GM18508 (cell line): ENCODE results near the gene TMEM213.
"Not testable (repeated sequence)": the region's sequence is repeated elsewhere in the genome, so short reads cannot be mapped to it uniquely, and the experiment has no call there.

ENCODE experiments used
- ATAC-seq: cut with Tn5 transposase; IDR thresholded peaks from one replicate; pipeline ENCODE4 v1.9.1; 2021; ENCODE audit warnings: moderate number of reproducible peaks; ENCODE audit not compliant: insufficient read depth, unreplicated experiment

TMEM213 gene

GRCh38 chr7:138796038-138796615, 1.7 kb upstream of the TMEM213 start:
- ATAC-seq, result no peak

- not testable (repeated sequence) for ATAC-seq
Measured at GRCh38 chr7:138797046-138797445, 748 bp upstream of the TMEM213 start.

DNA sequence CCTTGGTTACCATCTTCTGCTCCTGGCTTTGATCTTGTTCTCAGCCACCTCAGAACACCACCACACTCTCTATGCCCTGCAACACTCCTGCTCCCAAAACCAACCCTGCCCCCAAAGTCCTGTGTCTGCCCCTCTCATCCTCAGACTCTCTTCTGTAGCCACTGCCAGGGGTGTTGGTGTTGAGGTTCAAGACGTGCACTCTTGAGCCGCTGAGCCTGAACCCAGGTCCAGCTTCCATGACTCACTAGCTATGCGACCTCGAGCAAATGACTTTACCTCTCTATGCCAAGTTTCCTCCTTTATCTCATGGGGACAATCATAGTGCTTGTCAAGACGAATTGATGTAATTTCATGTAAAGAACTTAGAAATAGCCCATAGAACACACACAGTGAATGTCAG, 1.0 kb downstream of the TMEM213 start:
- ATAC-seq, result no peak

DNA sequence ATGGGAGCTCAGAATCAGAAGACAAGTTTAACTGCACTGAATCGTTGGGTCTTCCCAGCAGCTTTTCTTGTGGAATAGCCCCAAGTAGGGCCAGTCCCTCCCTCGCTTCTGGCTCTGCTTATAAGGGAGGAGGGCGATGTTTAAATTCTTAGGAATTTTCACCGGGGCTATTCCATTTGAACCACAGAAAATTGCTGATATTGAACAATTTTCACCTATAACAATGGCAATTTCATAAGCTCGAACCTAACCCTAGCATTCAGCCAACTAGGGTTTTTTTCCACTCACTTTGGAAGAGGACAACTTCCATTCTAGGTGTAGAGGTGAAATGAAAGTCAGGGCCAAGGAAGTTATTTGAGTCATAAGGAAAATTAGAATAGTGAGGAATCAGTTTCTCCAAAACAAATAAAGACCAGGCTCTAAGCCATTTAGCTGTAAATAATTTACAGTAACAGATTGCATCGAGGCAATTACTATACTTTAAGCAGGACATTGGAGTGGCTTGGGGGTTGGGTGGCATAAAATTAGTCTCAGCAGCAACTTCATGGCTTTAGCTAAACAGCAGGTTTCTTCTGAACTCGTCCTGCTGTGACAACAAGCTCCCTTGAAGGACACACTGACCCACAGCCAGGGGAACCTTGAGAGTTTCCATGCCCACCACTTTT, 1.7 kb downstream of the TMEM213 start:
- ATAC-seq, result no peak

DNA sequence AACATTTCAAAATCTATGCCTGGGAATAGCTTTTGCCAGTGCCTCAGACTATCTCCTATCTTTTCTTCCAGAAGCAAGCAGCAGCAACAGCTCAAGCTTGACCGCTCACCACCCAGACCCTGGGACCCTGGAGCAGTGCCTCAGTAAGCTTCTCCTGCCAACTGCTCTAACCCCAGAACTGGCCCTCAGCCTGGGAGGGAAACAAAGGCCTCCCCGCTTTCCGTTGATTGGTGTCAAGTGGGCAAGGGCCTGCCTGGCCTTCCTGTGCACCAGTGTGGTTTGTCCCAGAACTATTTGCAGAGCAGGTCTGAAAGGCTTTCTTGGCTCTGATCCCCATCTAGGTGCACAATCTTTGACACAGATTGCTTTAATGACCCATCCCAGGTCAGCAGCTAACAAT, 3.5 kb downstream of the TMEM213 start:
- ATAC-seq, result no peak

DNA sequence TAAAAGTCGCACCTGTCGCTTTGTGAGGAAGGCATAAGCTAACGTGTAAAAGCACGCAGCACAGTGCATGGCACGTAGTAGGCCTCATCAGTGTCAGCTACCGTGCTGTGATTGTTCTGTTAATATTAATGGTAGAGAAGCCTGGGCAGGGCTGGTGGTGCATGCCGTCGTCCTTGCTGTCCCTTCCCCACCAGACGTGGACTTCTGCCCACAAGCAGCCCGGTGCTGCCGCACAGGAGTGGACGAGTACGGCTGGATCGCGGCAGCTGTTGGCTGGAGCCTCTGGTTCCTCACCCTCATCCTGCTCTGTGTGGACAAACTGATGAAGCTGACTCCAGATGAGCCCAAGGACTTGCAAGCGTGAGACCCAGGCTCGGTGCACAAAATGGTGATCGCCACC, 4.9 kb downstream of the TMEM213 start:
- no peak for ATAC-seq

GRCh38 chr7:138804618-138805017, 6.8 kb downstream of the TMEM213 start:
- ATAC-seq, result no peak

GRCh38 chr7:138809346-138809745, 11.6 kb downstream of the TMEM213 start:
- no peak for ATAC-seq

GRCh38 chr7:138811327-138811726, 13.5 kb downstream of the TMEM213 start:
- not testable (repeated sequence) for ATAC-seq

DNA sequence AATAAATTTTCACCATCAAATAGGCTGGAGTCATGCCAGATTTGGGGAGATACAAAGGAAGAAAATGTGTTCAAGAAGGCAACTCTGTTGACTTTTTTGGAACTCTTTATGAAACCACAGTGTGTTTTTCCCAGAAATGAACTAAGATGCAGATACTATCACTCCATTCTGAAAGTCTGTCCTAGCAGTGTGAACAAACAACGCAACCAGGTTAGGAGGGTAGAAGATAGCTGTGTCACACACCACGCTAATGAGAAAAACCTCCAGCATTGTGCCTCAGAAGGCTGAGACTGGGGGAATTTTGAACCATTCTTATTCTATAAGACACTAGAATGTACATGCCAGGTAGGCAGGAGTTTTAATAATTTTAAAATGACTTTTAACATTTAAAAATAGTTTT, 16.2 kb downstream of the TMEM213 start:
- ATAC-seq, result no peak

GRCh38 chr7:138814816-138815332, 17.1 kb downstream of the TMEM213 start:
- ATAC-seq, result no peak

- no peak for ATAC-seq
Measured at GRCh38 chr7:138816650-138817049, 18.9 kb downstream of the TMEM213 start.

DNA sequence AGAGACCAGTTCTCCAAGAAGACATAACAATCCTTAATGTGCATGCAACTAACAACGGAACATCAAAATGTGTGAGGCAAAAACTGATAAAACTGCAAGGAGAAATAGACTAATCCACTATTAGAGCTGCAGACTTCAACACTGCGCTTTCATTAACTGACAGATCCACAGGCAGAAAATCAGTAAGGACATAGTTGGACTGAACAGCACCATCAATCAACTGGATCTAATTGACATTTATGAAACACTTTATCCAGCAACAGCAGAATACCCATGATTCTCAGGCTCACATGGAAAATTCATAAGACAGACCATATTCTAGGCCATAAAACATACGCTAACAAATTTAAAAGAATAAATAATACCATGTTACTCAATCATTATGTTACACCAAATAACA, 21.8 kb downstream of the TMEM213 start:
- no peak for ATAC-seq

- no peak for ATAC-seq
Measured at GRCh38 chr7:138821912-138822311, 24.1 kb downstream of the TMEM213 start.

- no peak for ATAC-seq
Measured at GRCh38 chr7:138822867-138823535, 25.2 kb downstream of the TMEM213 start.

DNA sequence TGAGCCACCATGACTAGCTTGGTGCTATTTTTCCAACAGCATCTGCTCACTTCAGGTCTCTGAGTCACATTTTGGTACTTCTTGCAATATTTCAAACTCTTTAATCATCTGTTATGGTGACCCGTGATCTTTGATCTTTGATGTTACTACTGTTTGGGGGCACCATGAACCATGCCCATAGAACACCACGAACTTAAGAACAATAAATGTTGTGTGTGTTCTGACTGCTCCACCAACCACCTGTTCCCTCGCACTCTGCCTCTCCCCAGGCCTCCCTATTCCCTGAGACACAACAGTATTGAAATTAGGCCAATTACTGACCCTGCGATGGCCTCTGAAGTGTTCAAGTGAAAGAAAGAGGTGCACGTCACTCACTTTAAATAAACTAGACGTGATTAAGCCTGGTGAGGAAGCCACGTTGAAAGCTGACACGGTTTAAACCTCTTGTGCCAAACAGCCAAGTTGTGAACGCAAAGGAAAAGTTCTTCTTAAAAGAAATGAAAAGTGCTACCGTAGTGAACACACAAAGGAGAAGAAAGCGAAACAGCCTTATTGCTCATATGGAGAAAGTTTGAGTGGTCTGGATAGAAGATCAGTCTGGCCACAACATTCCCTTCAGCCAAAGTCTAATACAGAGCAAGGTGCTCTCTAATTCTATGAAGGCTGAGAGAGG, 27.4 kb downstream of the TMEM213 start:
- no peak for ATAC-seq

GRCh38 chr7:138828302-138828701, 30.5 kb downstream of the TMEM213 start:
- ATAC-seq, result no peak

DNA sequence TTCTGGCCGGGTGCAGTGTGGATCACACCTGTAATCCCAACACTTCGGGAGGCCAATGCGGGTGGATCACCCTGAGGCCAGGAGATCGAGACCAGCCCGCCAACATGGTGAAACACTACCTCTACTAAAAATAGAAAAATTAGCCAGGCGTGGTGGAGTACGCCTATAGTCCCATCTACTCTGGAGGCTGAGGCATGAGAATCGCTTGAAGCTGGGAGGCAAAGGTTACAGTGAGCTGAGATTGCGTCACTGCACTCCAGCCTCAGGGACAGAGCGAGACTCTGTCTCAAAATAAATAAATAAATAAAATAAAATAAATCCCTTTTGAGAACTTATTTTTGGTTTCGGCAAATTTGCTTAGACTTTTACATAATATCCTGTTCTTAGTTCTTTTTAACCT, 31.5 kb downstream of the TMEM213 start:
- no peak for ATAC-seq

- ATAC-seq, result no peak
Measured at GRCh38 chr7:138832966-138833365, 35.2 kb downstream of the TMEM213 start.

- ATAC-seq, result no peak
Measured at GRCh38 chr7:138833596-138833995, 35.8 kb downstream of the TMEM213 start.

GRCh38 chr7:138834583-138834982, 36.8 kb downstream of the TMEM213 start:
- no peak for ATAC-seq
